Measurements from ENCODE around the gene SIRT3. TPM values are rescaled to one million over a fixed set of nuclear protein-coding genes. Genes with fewer than 3 reads are reported as not detected.
A peak's percentile ranks its signal among the peaks of the same experiment; 100 is the strongest.

The SIRT3 gene
- total RNA-seq, 1 experiment from 2014 or later = 12.3 TPM

GRCh38 chr11:270451-271318 lies 34.5 kb upstream of the SIRT3 start:
- DNase-seq (ENCODE audit: low spot score) = no peak

GRCh38 chr11:269146-269890 lies 33.2 kb upstream of the SIRT3 start:
- DNase-seq (ENCODE audit: low spot score) = peak; percentile 57

GRCh38 chr11:268716-269145 lies 32.6 kb upstream of the SIRT3 start:
- DNase-seq (ENCODE audit: low spot score) = peak; percentile 99

- DNase-seq (ENCODE audit: low spot score) = no peak
Measured at GRCh38 chr11:267491-267994, 31.4 kb upstream of the SIRT3 start.

GRCh38 chr11:266676-267439 lies 30.7 kb upstream of the SIRT3 start:
- DNase-seq (ENCODE audit: low spot score) = no peak

- DNase-seq (ENCODE audit: low spot score) = no peak
Measured at GRCh38 chr11:261624-262023, 25.5 kb upstream of the SIRT3 start.

- DNase-seq (ENCODE audit: low spot score) = no peak
Measured at GRCh38 chr11:259413-259812, 23.3 kb upstream of the SIRT3 start.

GRCh38 chr11:257766-258493 lies 21.8 kb upstream of the SIRT3 start:
- DNase-seq (ENCODE audit: low spot score) = no peak

GRCh38 chr11:256952-257737 lies 21.0 kb upstream of the SIRT3 start:
- DNase-seq (ENCODE audit: low spot score) = no peak

GRCh38 chr11:255816-256215 lies 19.7 kb upstream of the SIRT3 start:
- DNase-seq (ENCODE audit: low spot score) = no peak

- no peak for DNase-seq (ENCODE audit: low spot score)
Measured at GRCh38 chr11:255176-255575, 19.0 kb upstream of the SIRT3 start.

GRCh38 chr11:253886-254270 lies 17.7 kb upstream of the SIRT3 start:
- DNase-seq (ENCODE audit: low spot score) = no peak

GRCh38 chr11:253160-253885 lies 17.2 kb upstream of the SIRT3 start:
- DNase-seq (ENCODE audit: low spot score) = no peak

GRCh38 chr11:252666-253065 lies 16.5 kb upstream of the SIRT3 start:
- no peak for DNase-seq (ENCODE audit: low spot score)

GRCh38 chr11:251550-251949 lies 15.4 kb upstream of the SIRT3 start:
- no peak for DNase-seq (ENCODE audit: low spot score)

GRCh38 chr11:250740-251299 lies 14.7 kb upstream of the SIRT3 start:
- peak; percentile 38 for DNase-seq (ENCODE audit: low spot score)

GRCh38 chr11:250274-250673 lies 14.1 kb upstream of the SIRT3 start:
- no peak for DNase-seq (ENCODE audit: low spot score)

GRCh38 chr11:249062-249461 lies 12.9 kb upstream of the SIRT3 start:
- DNase-seq (ENCODE audit: low spot score) = no peak

GRCh38 chr11:244376-244775 lies 8.2 kb upstream of the SIRT3 start:
- no peak for DNase-seq (ENCODE audit: low spot score)

- no peak for DNase-seq (ENCODE audit: low spot score)
Measured at GRCh38 chr11:241634-242033, 5.5 kb upstream of the SIRT3 start.

Data from H4 (cell line).